SK-N-SH (cell line): ENCODE data around the gene SLCO3A1. TPM values are rescaled to one million over a fixed set of nuclear protein-coding genes. Genes with fewer than 3 reads are reported as not detected.

ENCODE experiments used
- CTCF ChIA-PET: fragments of 300-600, 350-600 bp; formaldehyde crosslinking; extraction: SDS; loops from one replicate; lab custom pipeline; 2021; lab: Yijun Ruan, JAX
- POLR2A ChIA-PET: fragments of 350-600 bp; sonication (Branson Sonifier 250); formaldehyde crosslinking; extraction: SDS; loops from one replicate; lab custom pipeline; 2020; ENCODE audit warnings: antibody characterized with exemption, inconsistent platforms; lab: Yijun Ruan, JAX
- DNase-seq: peaks from one replicate; pipeline ENCODE4 v3.0.0; 2012
- H2AFZ ChIP-seq: fragments of 200-600 bp; sonication (generic); 2 replicates; pipeline ENCODE4 v1.8.1; 2016; ENCODE audit warnings: antibody characterized with exemption, mild to moderate bottlenecking, low read depth
- H3F3A ChIP-seq: fragments of 200-600 bp; sonication (generic); replicated peaks from 2 replicates; pipeline ENCODE3; 2016; ENCODE audit warnings: antibody characterized with exemption, mild to moderate bottlenecking; ENCODE audit not compliant: insufficient read depth
- H3K27ac ChIP-seq, 2 experiments: fragments of 200-500 bp in 1 of 2; fragments of 200-600 bp in 1 of 2; sonication (Bioruptor generic) in 1 of 2; sonication (generic), shearing (Covaris generic) in 1 of 2; 2 replicates each; pipeline versions ENCODE4 v1.5.1 to v1.6.1; 2014 to 2016; ENCODE audit warnings: low read depth in 2 of 2, inconsistent platforms in 1 of 2, low read length in 1 of 2, mild to moderate bottlenecking in 1 of 2, mixed read lengths in 1 of 2
- H3K27me3 ChIP-seq: fragments of 200-600 bp; sonication (generic), shearing (Covaris generic); 2 replicates; pipeline ENCODE4 v1.6.1; 2016; ENCODE audit warnings: mixed run types; ENCODE audit not compliant: insufficient read depth
- H3K36me3 ChIP-seq, 2 experiments: fragments of 200-500 bp in 1 of 2; fragments of 200-600 bp in 1 of 2; sonication (Bioruptor generic) in 1 of 2; sonication (generic) in 1 of 2; replicated peaks in 1 of 2; 2 replicates each; pipeline versions ENCODE3 to v1.5.1; 2014 to 2016; ENCODE audit warnings: low read length in 1 of 2, mild to moderate bottlenecking in 1 of 2; ENCODE audit not compliant: insufficient read depth in 2 of 2, control insufficient read depth in 1 of 2
- H3K4me1 ChIP-seq, 2 experiments: fragments of 200-500 bp in 1 of 2; fragments of 200-600 bp in 1 of 2; sonication (Bioruptor generic) in 1 of 2; sonication (generic), shearing (Covaris generic) in 1 of 2; 2 replicates each; pipeline versions ENCODE4 v1.5.1 to v1.6.1; 2014 to 2016; ENCODE audit warnings: low read depth in 1 of 2, low read length in 1 of 2, mixed run types in 1 of 2; ENCODE audit not compliant: insufficient read depth in 2 of 2, control insufficient read depth in 1 of 2
- H3K4me2 ChIP-seq: fragments of 200-600 bp; sonication (generic), shearing (Covaris generic); 2 replicates; pipeline ENCODE4 v1.6.1; 2017; ENCODE audit warnings: mixed run types
- H3K4me3 ChIP-seq, 2 experiments: fragments of 200-500 bp in 1 of 2; fragments of 200-600 bp in 1 of 2; sonication (Bioruptor generic) in 1 of 2; sonication (generic), shearing (Covaris generic) in 1 of 2; 2 replicates each; pipeline versions ENCODE4 v1.5.1 to v1.8.1; 2014 to 2016; ENCODE audit warnings: low read depth in 2 of 2, inconsistent platforms in 1 of 2, low read length in 1 of 2, mild to moderate bottlenecking in 1 of 2, mixed read lengths in 1 of 2, moderate library complexity in 1 of 2
- H3K79me2 ChIP-seq: fragments of 200-600 bp; sonication (generic); 2 replicates; pipeline ENCODE4 v1.8.1; 2017; ENCODE audit warnings: mild to moderate bottlenecking; ENCODE audit not compliant: insufficient read depth
- H3K9ac ChIP-seq: fragments of 200-600 bp; sonication (generic); 2 replicates; pipeline ENCODE4 v1.6.1; 2017; ENCODE audit warnings: mixed run types
- H3K9me2 ChIP-seq: fragments of 200-600 bp; sonication (generic); 2 replicates; pipeline ENCODE4 v1.6.1; 2017; ENCODE audit warnings: mixed run types
- H3K9me3 ChIP-seq: fragments of 200-600 bp; sonication (generic); 2 replicates; pipeline ENCODE4 v1.6.1; 2017; ENCODE audit warnings: mixed run types, mild to moderate bottlenecking, moderate library complexity
- H4K20me1 ChIP-seq: fragments of 200-600 bp; sonication (generic); 2 replicates; pipeline ENCODE4 v1.6.1; 2017; ENCODE audit warnings: mild to moderate bottlenecking, mixed run types; ENCODE audit not compliant: insufficient read depth
- CHD2 ChIP-seq: fragments of 150-350 bp; IDR thresholded peaks from 2 replicates; pipeline ENCODE4 v1.6.1; 2018; ENCODE audit warnings: low read length; ENCODE audit not compliant: partially characterized antibody
- EP300 ChIP-seq, 2 experiments: IDR thresholded peaks; 2 replicates each; pipeline versions ENCODE4 v1.4.0 to v1.6.1; 2012; ENCODE audit warnings: borderline replicate concordance in 1 of 2, low read depth in 1 of 2, low read length in 1 of 2
- EZH2phosphoT487 ChIP-seq: fragments of 200-600 bp; sonication (generic); IDR thresholded peaks from 2 replicates; pipeline ENCODE4 v1.6.1; 2017; ENCODE audit warnings: low read depth, mixed run types, mild to moderate bottlenecking, antibody characterized with exemption, moderate library complexity, borderline replicate concordance
- FOXJ3 ChIP-seq: sonication (generic); formaldehyde crosslinking; IDR thresholded peaks from 2 replicates; pipeline ENCODE4 v1.5.1; 2020; ENCODE audit warnings: mild to moderate bottlenecking, missing genetic modification reagents
- GATA2 ChIP-seq: sonication (generic); formaldehyde crosslinking; IDR thresholded peaks from 2 replicates; pipeline ENCODE4 v1.5.0; 2020; ENCODE audit warnings: mild to moderate bottlenecking, missing genetic modification reagents
- MEF2A ChIP-seq: IDR thresholded peaks from 2 replicates; pipeline ENCODE4 v1.4.0; 2012; ENCODE audit warnings: low read depth, borderline replicate concordance
- MXI1 ChIP-seq: IDR thresholded peaks from 2 replicates; pipeline ENCODE4 v1.6.1; 2012; ENCODE audit warnings: mild to moderate bottlenecking, low read depth, low read length, improper control_type of control experiment
- NRF1 ChIP-seq: IDR thresholded peaks from 2 replicates; pipeline ENCODE4 v1.6.1; 2012; ENCODE audit warnings: low read depth, mild to moderate bottlenecking, low read length
- POLR2AphosphoS5 ChIP-seq: IDR thresholded peaks from 2 replicates; pipeline ENCODE4 v1.6.1; 2012; ENCODE audit warnings: low read depth, low read length
- RCOR1 ChIP-seq: fragments of 150-350 bp; IDR thresholded peaks from 2 replicates; pipeline ENCODE4 v1.6.1; 2017; ENCODE audit warnings: antibody characterized with exemption, low read length
- RFX5 ChIP-seq: IDR thresholded peaks from 2 replicates; pipeline ENCODE4 v1.6.1; 2012; ENCODE audit warnings: mild to moderate bottlenecking, improper control_type of control experiment, low read length
- RXRA ChIP-seq: IDR thresholded peaks from 2 replicates; pipeline ENCODE4 v1.4.0; 2012; ENCODE audit warnings: low read depth, mild to moderate bottlenecking, borderline replicate concordance
- SIN3A ChIP-seq: IDR thresholded peaks from 2 replicates; pipeline ENCODE4 v1.6.1; 2012; ENCODE audit warnings: low read depth, mild to moderate bottlenecking, low read length, moderate library complexity, borderline replicate concordance
- SMC3 ChIP-seq: IDR thresholded peaks from 2 replicates; pipeline ENCODE4 v1.6.1; 2012; ENCODE audit warnings: low read depth, low read length, improper control_type of control experiment
- YY1 ChIP-seq: IDR thresholded peaks from 2 replicates; pipeline ENCODE4 v1.4.0; 2012; ENCODE audit warnings: low read depth, mild to moderate bottlenecking
- WGBS: methylation state at CpG from one replicate; pipeline ENCODE4 v1.1.6; 2017; ENCODE audit warnings: low lambda C conversion rate; 5-methylcytosine and 5-hydroxymethylcytosine counted together
- polyA plus RNA-seq, 3 experiments: library from polyadenylated mRNA; depleted of rRNA; stranded (reverse); fragments of >200 nt; gene quantifications; 2 replicates each; pipeline ENCODE4 v1.2.3, GENCODE V29; 2012
- TF ChIP-seq, protein P1 (sequence below): fragments of 200-600 bp; sonication (generic); IDR thresholded peaks from 2 replicates; pipeline ENCODE4 v1.6.1; 2017; ENCODE audit warnings: antibody characterized with exemption, mild to moderate bottlenecking, moderate library complexity
- TF ChIP-seq, protein P2 (sequence below): IDR thresholded peaks from 2 replicates; pipeline ENCODE4 v1.6.1; 2012; ENCODE audit warnings: mild to moderate bottlenecking, low read depth, low read length, moderate library complexity
- TF ChIP-seq, protein P3 (sequence below): IDR thresholded peaks from 2 replicates; pipeline ENCODE4; 2012

Gene SLCO3A1
- polyA plus RNA-seq, 1 of the 3 experiments (the other 2 are of a cell fraction), result 19.7 TPM

DNA sequence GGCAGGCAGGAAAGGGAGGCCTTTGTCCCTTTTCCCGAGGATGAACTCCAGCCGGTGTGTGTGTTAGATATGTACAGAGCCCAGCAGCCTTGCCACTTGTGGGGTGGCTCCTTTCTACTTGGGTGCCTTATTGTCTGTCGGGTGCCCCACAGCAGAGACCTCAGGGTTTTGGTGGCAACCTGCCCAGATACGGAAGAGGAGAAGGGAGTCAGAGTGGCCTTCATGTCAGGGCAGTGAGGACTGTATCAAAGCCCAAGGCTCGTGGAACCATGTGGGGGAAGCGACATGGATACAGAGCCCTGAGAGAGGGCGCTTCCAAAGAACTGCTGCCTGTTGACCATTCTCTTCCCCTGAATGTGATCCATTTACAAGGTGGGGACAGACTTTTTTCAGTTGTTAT, 166.2 kb downstream of the SLCO3A1 start:
- no peaks in the 10 kb centered on the region for H3K36me3 ChIP-seq
- no peak overlapping the region for H3K9ac ChIP-seq
- H3K4me3 ChIP-seq, result no peak overlapping the region
- no peak for DNase-seq
- TF ChIP-seq, protein P1, sequence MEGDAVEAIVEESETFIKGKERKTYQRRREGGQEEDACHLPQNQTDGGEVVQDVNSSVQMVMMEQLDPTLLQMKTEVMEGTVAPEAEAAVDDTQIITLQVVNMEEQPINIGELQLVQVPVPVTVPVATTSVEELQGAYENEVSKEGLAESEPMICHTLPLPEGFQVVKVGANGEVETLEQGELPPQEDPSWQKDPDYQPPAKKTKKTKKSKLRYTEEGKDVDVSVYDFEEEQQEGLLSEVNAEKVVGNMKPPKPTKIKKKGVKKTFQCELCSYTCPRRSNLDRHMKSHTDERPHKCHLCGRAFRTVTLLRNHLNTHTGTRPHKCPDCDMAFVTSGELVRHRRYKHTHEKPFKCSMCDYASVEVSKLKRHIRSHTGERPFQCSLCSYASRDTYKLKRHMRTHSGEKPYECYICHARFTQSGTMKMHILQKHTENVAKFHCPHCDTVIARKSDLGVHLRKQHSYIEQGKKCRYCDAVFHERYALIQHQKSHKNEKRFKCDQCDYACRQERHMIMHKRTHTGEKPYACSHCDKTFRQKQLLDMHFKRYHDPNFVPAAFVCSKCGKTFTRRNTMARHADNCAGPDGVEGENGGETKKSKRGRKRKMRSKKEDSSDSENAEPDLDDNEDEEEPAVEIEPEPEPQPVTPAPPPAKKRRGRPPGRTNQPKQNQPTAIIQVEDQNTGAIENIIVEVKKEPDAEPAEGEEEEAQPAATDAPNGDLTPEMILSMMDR, result no peak
- TF ChIP-seq EP300 (IDR thresholded peaks at IDR 0.05; ENCODE audit: borderline replicate concordance in 1 of 2, low read depth in 1 of 2, low read length in 1 of 2), result no peak
- no peak for TF ChIP-seq CHD2
- TF ChIP-seq MXI1, result no peak
- no peak for TF ChIP-seq RCOR1
- no peak for TF ChIP-seq NRF1
- TF ChIP-seq RXRA, result no peak
- no peak for TF ChIP-seq FOXJ3 (CRISPR knock-in tag)
- no peak for TF ChIP-seq RFX5
- no peak for TF ChIP-seq YY1
- TF ChIP-seq SMC3, result no peak
- no peak for TF ChIP-seq POLR2AphosphoS5
- TF ChIP-seq, protein P2, sequence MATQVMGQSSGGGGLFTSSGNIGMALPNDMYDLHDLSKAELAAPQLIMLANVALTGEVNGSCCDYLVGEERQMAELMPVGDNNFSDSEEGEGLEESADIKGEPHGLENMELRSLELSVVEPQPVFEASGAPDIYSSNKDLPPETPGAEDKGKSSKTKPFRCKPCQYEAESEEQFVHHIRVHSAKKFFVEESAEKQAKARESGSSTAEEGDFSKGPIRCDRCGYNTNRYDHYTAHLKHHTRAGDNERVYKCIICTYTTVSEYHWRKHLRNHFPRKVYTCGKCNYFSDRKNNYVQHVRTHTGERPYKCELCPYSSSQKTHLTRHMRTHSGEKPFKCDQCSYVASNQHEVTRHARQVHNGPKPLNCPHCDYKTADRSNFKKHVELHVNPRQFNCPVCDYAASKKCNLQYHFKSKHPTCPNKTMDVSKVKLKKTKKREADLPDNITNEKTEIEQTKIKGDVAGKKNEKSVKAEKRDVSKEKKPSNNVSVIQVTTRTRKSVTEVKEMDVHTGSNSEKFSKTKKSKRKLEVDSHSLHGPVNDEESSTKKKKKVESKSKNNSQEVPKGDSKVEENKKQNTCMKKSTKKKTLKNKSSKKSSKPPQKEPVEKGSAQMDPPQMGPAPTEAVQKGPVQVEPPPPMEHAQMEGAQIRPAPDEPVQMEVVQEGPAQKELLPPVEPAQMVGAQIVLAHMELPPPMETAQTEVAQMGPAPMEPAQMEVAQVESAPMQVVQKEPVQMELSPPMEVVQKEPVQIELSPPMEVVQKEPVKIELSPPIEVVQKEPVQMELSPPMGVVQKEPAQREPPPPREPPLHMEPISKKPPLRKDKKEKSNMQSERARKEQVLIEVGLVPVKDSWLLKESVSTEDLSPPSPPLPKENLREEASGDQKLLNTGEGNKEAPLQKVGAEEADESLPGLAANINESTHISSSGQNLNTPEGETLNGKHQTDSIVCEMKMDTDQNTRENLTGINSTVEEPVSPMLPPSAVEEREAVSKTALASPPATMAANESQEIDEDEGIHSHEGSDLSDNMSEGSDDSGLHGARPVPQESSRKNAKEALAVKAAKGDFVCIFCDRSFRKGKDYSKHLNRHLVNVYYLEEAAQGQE, result no peak
- TF ChIP-seq, protein P3, sequence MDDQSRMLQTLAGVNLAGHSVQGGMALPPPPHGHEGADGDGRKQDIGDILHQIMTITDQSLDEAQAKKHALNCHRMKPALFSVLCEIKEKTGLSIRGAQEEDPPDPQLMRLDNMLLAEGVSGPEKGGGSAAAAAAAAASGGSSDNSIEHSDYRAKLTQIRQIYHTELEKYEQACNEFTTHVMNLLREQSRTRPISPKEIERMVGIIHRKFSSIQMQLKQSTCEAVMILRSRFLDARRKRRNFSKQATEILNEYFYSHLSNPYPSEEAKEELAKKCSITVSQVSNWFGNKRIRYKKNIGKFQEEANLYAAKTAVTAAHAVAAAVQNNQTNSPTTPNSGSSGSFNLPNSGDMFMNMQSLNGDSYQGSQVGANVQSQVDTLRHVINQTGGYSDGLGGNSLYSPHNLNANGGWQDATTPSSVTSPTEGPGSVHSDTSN, result no peak
- TF ChIP-seq EZH2phosphoT487, result no peak
- no peak for TF ChIP-seq GATA2 (CRISPR knock-in tag)
- TF ChIP-seq SIN3A, result no peak
- no peak for TF ChIP-seq MEF2A
- TF ChIP-seq, all 33 proteins: peak for 0
- Histone ChIP-seq H3K79me2 (no peaks in the 10 kb centered on the region; the same call in 1 of the 2 replicates), H2AFZ (no peak overlapping the region), H4K20me1 (no peaks in the 10 kb centered on the region), H3K27ac (no peak overlapping the region), H3K9me3 (no peaks in the 10 kb centered on the region), H3K9me2 (no peaks in the 10 kb centered on the region), H3K27me3 (no peaks in the 10 kb centered on the region), H3K4me2 (no peak overlapping the region), H3F3A (no peaks in the 10 kb centered on the region), H3K4me1 (no peaks in the 10 kb centered on the region; a peak in 1 of 4 replicates)
- ChIA-PET CTCF (no interaction called here), POLR2A (no interaction called here)
- 79% methylated on average over 7 of the region's 7 CpGs for WGBS
